GM18870 (cell line): ENCODE results near the gene LYPD5.
"Not testable (repeated sequence)": the region's sequence is repeated elsewhere in the genome, so short reads cannot be mapped to it uniquely, and the experiment has no call there.

Experiments
- ATAC-seq: cut with Tn5 transposase; IDR thresholded peaks from one replicate; pipeline ENCODE4 v1.9.1; 2021; ENCODE audit warnings: moderate library complexity; ENCODE audit not compliant: unreplicated experiment

Gene LYPD5

GRCh38 chr19:43802216-43802951 is at the start of gene LYPD5:
Gene LYPD5, minus strand, starts transcription at chr19:43802447. Its CDS starts 67 bp downstream, at chr19:43802380.
- no peak for ATAC-seq

- no peak for ATAC-seq
Measured at GRCh38 chr19:43848821-43849220, 46.6 kb upstream of the LYPD5 start.

GRCh38 chr19:43847884-43848283 is 45.6 kb upstream of the LYPD5 start:
- ATAC-seq, result no peak

GRCh38 chr19:43847246-43847645 is 45.0 kb upstream of the LYPD5 start:
- no peak for ATAC-seq

GRCh38 chr19:43842007-43842406 is 39.8 kb upstream of the LYPD5 start:
- no peak for ATAC-seq

GRCh38 chr19:43839139-43839538 is 36.9 kb upstream of the LYPD5 start:
- ATAC-seq, result no peak

GRCh38 chr19:43826787-43827754 is 24.8 kb upstream of the LYPD5 start, which contains the start of gene ZNF283:
Gene ZNF283, plus strand, starts transcription at chr19:43827321. Its CDS starts 6,184 bp downstream, at chr19:43833505.
- no peak for ATAC-seq

GRCh38 chr19:43824572-43824971 is 22.3 kb upstream of the LYPD5 start:
- not testable (repeated sequence) for ATAC-seq

GRCh38 chr19:43823856-43824255 is 21.6 kb upstream of the LYPD5 start:
- ATAC-seq, result not testable (repeated sequence)

- ATAC-seq, result no peak
Measured at GRCh38 chr19:43820884-43821215, 18.6 kb upstream of the LYPD5 start.

- ATAC-seq, result no peak
Measured at GRCh38 chr19:43820098-43820883, 18.0 kb upstream of the LYPD5 start.

- no peak for ATAC-seq
Measured at GRCh38 chr19:43818500-43818899, 16.3 kb upstream of the LYPD5 start.

- ATAC-seq, result not testable (repeated sequence)
Measured at GRCh38 chr19:43817454-43817853, 15.2 kb upstream of the LYPD5 start.

GRCh38 chr19:43814663-43815352 is 12.6 kb upstream of the LYPD5 start:
- no peak for ATAC-seq

- no peak for ATAC-seq
Measured at GRCh38 chr19:43812688-43813087, 10.4 kb upstream of the LYPD5 start.

GRCh38 chr19:43812259-43812658 is 10.0 kb upstream of the LYPD5 start:
- ATAC-seq, result no peak

- ATAC-seq, result no peak
Measured at GRCh38 chr19:43811837-43812236, 9.6 kb upstream of the LYPD5 start.

- no peak for ATAC-seq
Measured at GRCh38 chr19:43809762-43810696, 7.8 kb upstream of the LYPD5 start.

GRCh38 chr19:43807651-43808050 is 5.4 kb upstream of the LYPD5 start:
- ATAC-seq, result no peak
